Measurements from ENCODE around the gene CLPTM1.
"Not testable (repeated sequence)": the region's sequence is repeated elsewhere in the genome, so short reads cannot be mapped to it uniquely, and the experiment has no call there.

Gene CLPTM1

DNA sequence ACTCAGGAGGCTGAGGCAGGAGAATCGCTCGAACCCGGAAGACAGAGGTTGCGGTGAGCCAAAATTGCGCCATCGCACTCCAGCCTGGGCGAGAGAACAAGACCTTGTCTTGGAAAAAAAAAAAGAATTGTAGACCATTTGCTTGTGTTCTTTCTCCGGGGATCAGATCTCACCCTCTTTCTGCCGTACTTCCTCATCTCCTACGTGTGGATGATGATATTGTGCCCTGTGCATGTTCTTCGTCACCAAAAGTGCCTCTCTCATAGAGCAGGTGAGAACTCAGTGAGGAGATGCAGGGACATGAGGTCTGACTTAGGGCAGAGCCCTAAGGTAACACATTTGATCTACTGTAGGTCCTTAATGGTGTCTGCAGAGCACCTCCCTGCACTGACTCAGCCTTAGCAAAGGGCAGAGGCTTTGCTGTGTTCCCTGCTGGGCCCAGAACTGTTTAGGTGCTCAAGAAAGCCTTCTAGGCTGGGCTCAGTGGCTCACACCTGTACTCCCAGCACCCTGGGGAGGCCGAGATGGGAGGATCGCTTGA is 8.1 kb upstream of the CLPTM1 start:
- no peak for DNase-seq

GRCh38 chr19:44948237-44948636 is 6.9 kb upstream of the CLPTM1 start:
- DNase-seq: no peak

DNA sequence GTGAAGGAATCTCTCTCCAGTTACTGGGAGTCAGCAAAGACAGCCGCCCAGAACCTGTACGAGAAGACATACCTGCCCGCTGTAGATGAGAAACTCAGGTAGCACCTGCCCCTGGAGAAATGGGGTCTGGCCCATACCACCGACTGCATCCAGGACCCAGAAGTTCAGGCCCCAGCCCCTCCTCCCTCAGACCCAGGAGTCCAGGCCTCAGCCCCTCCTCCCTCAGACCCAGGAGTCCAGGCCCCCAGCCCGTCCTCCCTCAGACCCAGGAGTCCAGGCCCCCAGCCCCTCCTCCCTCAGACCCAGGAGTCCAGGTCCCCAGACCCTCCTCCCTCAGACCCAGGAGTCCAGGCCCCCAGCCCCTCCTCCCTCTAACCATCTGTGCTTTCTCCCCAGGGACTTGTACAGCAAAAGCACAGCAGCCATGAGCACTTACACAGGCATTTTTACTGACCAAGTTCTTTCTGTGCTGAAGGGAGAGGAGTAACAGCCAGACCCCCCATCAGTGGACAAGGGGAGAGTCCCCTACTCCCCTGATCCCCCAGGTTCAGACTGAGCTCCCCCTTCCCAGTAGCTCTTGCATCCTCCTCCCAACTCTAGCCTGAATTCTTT is 6.3 kb upstream of the CLPTM1 start:
- peak; percentile 45 for DNase-seq

- DNase-seq: no peak
Observed at GRCh38 chr19:44949550-44949949, 5.6 kb upstream of the CLPTM1 start.

- DNase-seq: peak; percentile 93
Observed at GRCh38 chr19:44951179-44952159, 3.7 kb upstream of the CLPTM1 start.

- no peak for DNase-seq
Observed at GRCh38 chr19:44954278-44954648, 917 bp upstream of the CLPTM1 start.

DNA sequence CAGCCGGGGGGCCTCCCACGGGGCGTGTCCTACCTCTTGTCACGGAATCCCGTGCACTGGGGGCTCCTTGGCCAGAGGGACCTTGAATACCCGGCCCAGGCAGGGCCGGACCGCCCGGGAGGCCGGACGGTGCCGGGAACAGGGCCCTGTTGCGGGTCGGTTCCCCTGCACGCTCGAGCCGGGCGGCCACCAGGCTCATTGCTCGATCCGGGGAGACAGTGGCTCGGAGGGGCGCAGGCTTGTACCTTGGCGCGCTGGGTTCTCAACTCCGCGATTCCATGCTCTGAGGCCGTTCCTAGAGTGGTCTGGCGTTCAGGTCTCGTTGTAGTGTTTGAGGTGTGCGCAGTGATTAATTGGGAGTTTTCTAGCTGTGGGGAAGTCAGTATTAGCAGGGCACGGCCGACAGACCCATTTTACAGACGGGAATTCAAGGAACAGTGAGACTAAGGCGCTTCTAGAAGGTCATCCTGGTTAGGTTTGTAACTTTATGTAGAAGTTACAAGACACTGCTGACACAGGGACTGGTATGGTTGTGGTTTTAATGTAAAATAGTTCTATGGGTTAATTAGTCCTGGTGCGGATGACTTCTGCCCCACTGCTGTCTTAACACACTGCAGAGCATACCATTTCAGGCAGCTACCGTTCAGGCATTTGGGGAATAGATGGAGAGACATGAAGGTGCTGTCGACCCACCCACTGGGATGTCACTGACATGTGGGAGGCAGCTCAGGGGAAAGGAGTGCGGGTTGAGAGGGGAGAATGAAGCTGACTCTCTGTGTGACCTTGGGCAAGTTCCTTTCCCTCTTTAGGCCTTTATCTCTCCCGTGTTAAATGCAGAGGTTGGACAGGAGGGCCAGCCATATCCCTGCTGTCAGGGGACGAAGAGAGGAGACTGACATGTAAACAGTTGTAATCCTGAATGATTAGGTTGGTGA is 592 bp downstream of the CLPTM1 start:
- peak; percentile 25 for DNase-seq

GRCh38 chr19:44957526-44957925 is 2.3 kb downstream of the CLPTM1 start:
- no peak for DNase-seq

DNA sequence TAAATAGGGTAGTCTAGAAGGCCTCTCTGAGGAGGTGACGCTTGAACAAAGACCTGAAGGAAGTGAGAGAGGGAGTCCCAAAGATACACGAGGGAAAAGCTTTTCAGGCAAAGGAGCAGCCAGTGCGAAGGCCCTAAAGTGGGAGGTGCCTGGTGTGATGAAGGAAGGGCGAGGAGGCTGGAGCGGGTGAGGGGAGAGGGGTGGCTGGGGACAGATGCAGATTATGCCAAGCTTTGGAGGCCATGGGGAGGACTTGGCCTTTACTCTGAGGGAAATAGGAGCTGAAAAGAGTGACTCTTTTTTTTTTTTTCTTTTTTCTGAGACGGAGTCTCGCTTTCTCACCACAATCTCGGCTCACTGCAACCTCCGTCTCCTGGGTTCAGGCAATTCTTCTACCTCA is 2.9 kb downstream of the CLPTM1 start:
- no peak for DNase-seq

GRCh38 chr19:44959691-44960090 is 4.5 kb downstream of the CLPTM1 start:
- no peak for DNase-seq

DNA sequence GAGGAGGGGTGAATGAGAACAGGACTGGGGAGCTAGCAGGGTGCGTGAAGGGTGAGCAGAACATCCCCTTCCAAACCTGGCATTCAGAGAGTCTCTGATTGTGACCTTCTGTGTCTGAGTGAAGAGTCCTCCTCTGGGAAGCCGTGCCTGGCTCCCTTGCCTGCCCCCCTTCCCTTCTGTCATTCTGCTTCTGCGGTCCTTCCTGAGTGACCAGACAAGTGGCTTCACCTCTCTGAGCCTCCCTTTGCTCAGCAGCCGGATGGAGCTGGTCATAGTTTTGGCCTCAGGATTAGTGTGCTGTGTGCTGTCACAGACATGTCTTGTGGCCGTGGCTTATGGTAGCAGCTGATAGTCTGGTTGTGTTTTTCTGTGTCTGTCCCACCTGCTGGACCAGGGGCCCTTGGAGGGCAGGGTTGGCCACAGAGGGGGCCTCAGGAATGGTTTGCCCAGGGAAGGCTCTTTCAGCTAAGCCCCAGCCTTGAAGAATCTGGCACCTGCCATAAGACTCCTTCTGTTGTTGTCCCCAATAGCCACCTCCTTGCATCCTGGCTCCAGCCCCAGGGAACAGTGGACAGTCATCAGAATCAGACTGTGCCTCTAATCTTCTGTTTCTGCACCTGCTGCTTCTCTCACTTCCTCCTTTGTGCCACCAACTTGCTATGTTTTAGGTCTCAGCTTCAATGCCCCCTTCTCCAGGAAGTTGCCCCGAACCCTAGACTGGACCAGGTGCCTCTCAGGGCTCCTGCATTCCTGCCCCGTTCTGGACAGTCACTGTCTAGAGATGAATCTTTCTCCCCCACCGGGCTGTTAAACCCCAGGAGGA is 5.9 kb downstream of the CLPTM1 start:
- no peak for DNase-seq

GRCh38 chr19:44961821-44962220 is 6.6 kb downstream of the CLPTM1 start:
- DNase-seq: no peak

DNA sequence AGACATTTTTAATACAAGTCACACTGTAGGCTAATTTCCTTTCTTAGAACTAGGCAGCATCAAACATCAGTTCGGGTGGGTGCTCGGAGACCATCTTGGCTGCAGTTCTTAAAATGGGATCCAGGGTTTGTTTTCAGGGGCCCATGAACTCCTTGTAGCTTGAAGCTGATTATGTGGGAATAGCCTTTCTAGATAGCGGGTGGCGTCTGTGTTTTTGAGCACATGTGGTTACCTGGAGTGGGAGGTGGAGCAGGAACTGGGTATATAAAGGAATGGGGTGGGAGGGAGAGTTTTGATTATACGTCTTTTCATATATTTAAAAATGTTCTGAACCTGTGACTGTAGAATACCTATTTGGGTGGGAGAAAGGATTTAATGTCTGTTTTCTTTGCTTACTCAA is 12.9 kb downstream of the CLPTM1 start:
- DNase-seq: no peak

DNA sequence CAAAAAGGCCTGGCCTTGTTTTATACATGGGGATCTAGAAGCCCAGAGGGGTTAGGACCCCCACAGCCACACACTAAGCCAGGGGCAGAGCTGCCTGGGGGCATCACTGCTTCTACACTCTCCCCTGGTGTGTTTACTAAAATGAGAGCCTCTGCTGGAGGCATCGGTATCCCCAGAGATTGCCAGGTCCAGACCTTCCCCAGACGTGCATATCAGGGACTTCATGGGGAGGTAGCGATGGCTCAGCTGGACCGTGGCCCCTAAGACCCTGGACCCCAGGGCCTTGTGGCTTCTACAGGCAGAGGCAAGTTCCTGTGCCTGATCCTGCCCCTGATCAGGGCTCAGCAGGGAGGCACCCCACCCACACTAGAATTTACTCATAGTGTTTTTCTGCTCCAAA is 13.5 kb downstream of the CLPTM1 start:
- DNase-seq: no peak

DNA sequence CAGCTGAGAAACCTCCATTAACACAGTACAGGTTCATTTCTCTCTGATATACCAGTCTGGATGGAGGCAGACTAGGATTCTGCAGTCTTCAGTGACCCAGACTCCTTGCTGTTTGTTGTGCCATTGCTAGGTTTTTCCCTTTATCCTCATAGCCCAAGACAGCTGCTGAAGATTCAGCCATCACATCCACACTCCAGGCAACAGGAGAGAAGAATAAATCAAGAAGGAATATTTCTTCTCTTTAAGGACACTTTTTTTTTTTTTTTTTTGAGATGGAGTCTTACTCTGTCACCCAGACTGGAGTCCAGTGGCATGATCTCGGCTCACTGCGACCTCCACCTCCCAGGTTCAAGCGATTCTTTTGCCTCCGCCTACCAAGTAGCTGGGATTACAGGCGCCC is 14.3 kb downstream of the CLPTM1 start:
- DNase-seq: no peak

DNA sequence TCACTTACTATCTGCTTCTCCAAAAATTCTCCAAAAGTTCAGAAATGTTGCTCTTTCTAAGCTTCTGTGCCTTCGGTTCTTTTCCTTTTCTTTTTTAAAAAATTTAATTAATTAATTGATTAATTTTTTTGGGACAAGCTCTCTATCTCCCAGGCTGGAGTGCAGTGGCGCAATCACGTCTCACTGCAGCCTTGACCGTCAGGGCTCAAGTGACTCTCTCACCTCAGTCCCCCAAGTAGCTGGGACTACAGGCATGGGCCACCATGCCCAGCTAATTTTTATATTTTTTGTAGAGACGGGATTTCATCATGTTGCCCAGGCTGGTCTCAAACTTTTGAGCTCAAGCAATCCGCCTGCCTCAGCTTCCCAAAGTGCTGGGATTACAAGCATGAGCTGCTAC is 16.3 kb downstream of the CLPTM1 start:
- DNase-seq: not testable (repeated sequence)

DNA sequence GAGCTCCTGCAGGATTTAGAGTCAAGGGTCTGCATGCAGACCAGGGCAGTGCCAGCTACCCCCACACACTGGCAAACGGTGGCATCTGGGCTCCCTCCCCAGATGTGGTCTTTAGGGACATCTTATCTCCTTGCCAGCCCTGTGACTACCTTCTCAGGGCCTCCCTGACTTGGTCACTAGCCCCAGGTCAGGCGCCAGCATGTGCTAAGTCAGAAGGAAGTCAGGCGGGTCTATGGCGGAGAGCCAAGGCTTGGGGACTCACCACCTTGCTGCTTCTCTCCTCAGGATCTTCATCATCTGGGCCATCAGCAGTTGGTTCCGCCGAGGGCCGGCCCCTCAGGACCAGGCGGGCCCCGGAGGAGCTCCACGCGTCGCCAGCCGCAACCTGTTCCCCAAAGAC is 17.6 kb downstream of the CLPTM1 start:
- DNase-seq: no peak

DNA sequence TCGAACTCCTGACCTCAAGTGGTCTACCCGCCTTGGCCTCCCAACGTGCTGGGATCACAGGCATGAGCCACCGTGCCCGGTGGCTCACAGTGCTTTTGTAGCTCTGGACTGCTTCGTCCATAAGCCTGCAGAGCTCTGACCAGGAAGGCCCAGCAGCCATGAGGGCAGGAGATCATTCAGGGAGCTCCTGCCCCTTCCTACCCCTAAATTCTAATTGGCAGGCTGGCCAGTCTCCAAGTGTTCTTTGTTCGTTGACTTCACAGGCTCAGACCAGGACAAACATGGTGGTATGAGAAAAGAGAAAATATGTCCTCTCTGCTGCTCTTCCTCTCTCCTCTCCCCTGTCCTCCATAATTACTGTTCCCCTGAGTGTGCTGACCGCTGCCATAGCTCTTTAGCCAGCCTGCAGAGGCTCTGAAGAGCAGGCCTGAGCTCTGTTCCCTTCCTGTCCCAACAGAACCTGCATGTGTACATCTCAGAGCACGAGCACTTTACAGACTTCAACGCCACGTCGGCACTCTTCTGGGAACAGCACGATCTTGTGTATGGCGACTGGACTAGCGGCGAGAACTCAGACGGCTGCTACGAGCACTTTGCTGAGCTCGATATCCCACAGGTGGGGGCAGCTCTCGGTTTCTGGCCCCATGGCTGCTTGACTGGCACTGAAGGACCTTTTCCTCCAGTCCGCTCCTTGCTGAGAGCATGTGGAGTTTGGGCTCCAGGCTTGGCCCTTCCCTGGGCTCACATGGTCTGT is 19.0 kb downstream of the CLPTM1 start:
- DNase-seq: no peak

DNA sequence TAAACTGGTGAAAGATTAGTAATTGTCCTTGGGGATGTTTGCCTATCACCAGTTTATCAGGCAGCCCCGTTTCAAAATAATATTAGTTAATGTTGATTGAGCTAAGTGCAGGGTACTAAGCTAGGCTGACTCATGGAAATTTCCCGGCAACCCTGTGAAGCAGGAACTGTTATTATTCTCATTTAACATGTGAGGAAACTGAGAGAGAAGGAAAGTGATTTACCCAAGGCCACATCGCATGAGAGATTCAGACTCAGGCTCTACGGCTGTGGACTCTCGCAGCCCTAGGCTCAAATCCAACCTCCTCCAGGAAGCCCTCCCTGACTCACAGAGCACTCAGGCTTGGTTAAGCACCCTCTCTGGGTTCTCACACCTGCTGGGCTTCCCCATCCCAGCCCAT is 19.7 kb downstream of the CLPTM1 start:
- DNase-seq: no peak

DNA sequence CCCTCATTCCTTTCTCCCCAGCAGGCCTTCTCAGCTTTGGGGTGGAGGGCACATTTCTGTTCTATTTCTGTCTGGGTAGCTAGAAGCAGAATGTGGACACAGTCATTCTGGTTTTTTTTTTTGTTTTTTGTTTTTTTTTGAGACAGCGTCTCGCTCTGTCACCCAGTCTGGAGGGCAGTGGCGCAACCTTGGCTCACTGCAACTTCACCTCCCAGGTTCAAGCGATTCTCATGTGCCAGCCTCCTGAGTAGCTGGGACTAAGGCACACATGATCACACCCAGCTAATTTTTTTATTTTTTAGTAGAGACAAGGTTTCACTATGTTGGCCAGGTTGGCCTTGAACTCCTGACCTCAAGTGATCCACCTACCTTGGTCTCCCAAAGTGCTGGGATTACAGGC is 20.3 kb downstream of the CLPTM1 start:
- DNase-seq: no peak

GRCh38 chr19:44984005-44984404 is 28.8 kb downstream of the CLPTM1 start:
- DNase-seq: no peak
